Measurements from ENCODE around the gene SDHD.
A peak's percentile ranks its signal among the peaks of the same experiment; 100 is the strongest.
"Not testable (repeated sequence)": the region's sequence is repeated elsewhere in the genome, so short reads cannot be mapped to it uniquely, and the experiment has no call there.

The SDHD gene

DNA sequence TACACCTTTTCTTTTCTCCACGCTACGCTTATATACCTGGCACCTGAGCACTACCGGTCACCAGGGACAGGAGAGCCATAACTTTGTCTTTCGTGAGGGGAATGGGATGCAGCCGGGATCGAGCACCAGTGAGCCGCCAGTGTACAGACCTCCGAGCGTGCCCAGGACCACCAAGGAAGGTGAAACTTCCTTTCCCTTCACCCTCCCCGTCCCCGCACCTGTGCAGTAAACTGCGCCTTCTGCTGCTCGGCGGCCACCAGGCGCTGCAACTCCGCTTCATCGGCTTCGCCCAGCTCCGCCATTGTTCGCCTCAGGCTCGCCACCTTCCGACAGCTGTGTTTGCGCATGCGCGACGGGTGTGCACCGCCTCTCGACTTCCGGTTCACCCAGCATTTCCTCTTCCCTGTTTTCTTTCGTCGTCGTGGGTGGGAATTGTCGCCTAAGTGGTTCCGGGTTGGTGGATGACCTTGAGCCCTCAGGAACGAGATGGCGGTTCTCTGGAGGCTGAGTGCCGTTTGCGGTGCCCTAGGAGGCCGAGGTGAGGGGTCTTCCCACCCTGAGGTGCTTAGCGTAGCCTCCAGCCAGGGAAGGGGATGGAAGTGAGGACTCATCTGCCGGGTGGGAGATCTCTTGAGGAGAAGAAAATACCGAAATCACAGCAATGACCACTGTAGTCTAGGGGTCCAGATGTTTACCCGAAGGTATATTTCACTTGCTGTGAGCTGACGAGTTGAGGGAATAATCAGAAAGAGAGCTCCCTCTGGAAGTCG, at the start of gene SDHD, which contains the start of gene TIMM8B:
TSS of gene SDHD (plus strand) at position 452 of the 770 bp plus-strand sequence. CDS start at position 487, 35 bp downstream.
TSS of gene TIMM8B (minus strand) at position 335 of the 770 bp plus-strand sequence. CDS start at position 302, 33 bp downstream.
- peak; percentile 98 for DNase-seq

DNA sequence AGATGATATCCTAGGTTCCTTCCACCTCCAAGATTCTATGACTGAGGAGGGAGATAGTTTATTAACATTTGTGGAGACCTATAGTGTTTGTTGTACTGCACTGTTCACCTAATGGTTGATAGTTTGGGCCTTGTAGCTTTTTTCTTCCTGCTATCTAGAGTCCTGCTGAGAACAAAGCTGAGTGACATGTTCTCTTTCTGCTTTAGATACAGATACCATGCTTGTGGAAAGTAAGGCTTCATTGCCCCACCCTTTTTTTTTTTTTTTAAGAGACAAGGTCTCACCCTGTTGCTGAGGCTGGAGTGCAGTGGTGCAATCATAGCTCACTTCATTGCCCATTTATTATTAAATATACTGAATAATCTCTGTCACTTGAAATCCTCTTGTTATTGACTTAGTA, 49.1 kb upstream of the SDHD start:
- no peak for DNase-seq

DNA sequence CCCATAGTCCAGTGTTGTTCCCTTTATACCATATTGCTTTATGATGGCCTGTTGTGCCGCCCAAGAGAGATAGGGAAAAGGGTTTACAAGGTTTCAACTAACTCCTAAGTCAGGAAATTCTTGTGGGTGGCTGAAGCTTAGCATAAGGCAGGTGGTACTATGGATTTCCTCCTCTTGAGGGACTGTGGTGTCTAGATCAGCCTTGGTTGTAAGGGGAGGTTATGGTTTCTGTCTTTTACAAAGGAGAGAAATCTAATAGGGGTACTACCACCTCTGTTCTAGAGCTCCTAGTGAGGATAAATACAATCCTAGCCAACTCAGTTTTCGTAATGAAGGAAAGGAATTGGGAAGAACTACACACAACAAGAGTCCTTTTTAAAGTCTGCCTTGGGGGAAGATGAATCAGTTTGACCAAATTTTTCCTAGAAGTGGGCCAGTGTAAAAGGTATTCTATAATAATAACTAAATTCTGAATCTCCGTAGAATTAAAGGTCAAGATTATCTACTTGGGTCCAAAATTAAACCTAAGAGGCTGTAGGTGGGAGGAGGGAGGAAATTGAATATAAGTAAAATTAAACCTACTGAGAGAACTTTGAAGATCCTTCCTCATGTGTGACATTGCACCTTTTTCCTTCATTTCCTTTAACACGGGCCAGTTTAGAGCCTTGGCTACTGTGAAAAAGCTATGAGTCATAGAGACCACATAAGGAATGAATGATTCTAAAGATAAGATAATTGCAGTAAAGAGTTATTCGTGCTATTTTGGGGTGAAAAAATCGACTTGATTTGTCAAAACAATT, 44.3 kb upstream of the SDHD start:
- DNase-seq = no peak

DNA sequence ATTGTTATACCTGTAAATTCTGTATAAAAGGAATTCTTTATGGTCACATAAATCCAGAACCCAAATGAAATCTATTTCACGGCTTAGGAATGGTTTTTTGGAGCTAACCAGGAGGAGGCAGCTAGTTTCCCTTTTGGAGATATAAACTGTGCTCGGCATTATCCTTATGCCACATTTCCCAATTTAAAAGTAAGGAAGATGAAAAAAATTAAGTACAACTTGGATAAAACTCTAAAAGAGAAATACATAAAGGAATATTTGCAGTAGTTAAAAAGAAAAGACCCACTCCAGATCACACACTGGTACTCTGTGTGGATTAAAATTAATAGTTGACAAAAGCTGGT, 43.7 kb upstream of the SDHD start:
- no peak for DNase-seq

DNA sequence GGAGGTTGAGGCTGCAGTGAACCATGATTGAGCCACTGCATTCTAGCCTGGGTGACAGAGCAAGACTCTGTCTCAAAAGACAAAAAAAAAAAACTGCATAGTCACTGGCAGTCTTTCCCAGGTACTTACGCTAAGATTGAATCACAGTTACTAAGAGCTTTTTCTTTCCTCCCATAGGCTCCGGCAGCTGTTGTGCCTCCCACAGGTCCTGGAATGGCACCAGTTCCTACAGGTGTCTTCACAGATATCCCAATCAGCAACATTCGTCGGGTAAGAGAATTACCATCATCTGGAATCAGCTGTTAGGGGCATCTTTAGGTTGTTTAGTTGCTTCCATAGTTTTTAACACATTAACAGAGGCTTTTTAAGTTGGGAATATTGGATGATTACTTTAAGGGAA, 41.7 kb upstream of the SDHD start:
- DNase-seq = no peak

DNA sequence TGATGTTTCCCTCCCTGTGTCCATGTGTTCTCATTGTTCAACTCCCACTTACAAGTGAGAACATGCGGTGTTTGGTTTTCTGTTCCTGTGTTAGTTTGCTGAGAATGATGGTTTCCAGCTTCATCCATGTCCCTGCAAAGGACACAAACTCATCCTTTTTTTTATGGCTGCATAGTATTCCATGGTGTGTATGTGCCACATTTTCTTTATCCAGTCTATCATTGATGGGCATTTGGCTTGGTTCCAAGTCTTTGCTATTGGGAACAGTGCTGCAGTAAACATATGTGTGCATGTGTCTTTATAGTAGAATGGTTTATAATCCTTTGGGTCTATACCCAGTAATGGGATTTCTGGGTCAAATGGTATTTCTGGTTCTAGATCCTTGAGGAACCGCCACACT, 40.0 kb upstream of the SDHD start:
- not testable (repeated sequence) for DNase-seq

DNA sequence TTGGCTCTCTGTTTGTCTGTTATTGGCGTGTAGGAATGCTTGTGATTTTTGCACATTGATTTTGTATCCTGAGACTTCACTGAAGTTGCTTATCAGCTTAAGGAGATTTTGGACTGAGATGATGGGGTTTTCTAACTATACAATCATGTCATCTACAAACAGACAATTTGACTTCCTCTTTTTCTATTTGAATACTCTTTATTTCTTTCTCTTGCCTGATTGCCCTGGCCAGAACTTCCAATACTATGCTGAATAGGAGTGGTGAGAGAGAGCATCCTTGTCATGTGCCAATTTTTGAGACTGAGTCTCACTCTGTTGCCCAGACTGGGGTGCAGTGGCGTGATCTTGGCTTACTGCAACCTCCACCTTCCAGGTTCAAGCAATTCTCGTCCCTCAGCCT, 38.4 kb upstream of the SDHD start:
- not testable (repeated sequence) for DNase-seq

GRCh38 chr11:112049777-112050176, 36.9 kb upstream of the SDHD start:
- no peak for DNase-seq

GRCh38 chr11:112050721-112051120, 36.0 kb upstream of the SDHD start:
- DNase-seq = no peak

GRCh38 chr11:112051768-112052167, 34.9 kb upstream of the SDHD start:
- DNase-seq = no peak

- DNase-seq = peak; percentile 72
These were observed 29.5 kb upstream of the SDHD start for GRCh38 chr11:112057170-112057569.

GRCh38 chr11:112058103-112058502, 28.6 kb upstream of the SDHD start:
- no peak for DNase-seq

GRCh38 chr11:112062923-112063322, 23.8 kb upstream of the SDHD start:
- DNase-seq = no peak

DNA sequence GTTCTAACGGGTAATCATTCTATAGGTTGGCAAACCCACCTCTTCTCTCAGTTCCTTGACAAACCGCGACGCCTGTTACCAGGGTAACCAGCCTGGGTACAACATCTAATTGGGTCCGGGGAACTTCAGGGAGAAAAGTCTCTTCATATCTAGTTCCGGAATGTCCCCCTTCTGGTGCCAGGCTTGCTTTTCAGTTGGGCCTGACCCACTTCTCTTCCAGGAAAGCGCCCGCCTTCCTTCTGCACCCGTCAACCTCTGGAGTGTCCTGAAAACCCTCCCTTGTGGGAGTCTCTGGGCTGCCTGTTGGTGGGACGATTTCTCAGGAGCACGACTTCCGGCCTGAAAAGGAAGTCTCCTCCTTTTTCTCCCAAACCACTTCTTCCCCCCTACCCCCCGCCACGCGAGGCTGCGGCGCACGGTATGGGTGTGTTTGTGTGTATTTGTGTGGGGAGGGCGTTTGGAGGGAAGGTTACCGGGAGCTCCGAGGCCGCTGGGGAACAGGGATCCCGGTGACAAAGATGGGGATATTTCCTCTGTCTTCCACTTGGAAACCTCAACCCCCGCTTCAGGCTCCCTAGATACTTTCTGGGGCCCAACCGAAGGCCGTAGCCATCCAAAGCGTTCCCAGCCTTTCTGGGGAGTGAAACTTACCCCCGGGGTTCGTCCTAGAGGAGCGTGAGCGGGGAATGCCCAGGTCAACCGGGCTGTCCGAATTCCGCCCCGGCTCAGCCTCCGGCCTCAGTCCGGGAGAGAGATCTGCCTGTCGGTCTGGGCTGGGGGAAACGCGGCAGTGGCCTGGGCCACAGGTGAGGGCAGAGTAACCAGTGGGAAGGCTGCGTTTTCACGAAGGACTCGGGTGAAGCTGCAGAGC, 12.5 kb upstream of the SDHD start, which contains the start of the genes NKAPD1 and PIH1D2:
TSS of gene NKAPD1 (plus strand) at position 359 of the 871 bp plus-strand sequence. CDS start 1,276 bp downstream, outside the sequence.
TSS of gene PIH1D2 (minus strand) at position 77 of the 871 bp plus-strand sequence. CDS start 843 bp downstream, outside the sequence.
- DNase-seq = peak; percentile 85

GRCh38 chr11:112082729-112083128, 3.9 kb upstream of the SDHD start:
- peak; percentile 83 for DNase-seq

DNA sequence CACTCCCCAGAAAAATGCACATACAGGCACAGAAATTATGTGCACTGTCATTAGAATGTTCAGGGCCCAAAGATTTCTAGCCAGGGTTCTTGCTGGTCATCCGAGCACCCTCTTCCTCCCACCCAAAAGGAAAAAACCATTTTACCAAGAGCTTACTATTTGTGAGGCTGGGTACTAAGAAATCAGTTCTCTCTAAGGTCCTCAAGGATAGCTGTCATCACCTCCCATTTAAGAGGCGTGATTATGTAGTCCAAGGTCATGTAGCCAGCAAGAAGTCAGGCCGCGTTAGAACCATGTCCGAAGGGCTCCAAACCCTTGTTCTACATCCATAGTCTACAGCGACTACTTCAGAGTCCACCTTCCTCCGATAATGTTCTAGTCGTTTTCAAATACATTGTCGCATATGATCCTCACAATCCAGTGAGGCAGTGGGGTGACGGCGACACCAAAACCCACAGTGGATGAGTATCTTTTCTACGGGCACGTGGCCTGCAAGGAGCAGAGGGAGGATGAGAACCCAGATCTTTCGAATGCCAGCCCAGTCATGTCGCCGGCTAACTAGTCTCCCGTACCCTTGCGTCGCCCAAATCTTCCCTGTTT, 751 bp upstream of the SDHD start:
- DNase-seq = peak; percentile 49

- DNase-seq = peak; percentile 2
These were observed 539 bp downstream of the SDHD start for GRCh38 chr11:112087212-112087611.

GRCh38 chr11:112095302-112095701, 8.6 kb downstream of the SDHD start:
- not testable (repeated sequence) for DNase-seq

GRCh38 chr11:112096194-112096593, 9.5 kb downstream of the SDHD start:
- no peak for DNase-seq

DNA sequence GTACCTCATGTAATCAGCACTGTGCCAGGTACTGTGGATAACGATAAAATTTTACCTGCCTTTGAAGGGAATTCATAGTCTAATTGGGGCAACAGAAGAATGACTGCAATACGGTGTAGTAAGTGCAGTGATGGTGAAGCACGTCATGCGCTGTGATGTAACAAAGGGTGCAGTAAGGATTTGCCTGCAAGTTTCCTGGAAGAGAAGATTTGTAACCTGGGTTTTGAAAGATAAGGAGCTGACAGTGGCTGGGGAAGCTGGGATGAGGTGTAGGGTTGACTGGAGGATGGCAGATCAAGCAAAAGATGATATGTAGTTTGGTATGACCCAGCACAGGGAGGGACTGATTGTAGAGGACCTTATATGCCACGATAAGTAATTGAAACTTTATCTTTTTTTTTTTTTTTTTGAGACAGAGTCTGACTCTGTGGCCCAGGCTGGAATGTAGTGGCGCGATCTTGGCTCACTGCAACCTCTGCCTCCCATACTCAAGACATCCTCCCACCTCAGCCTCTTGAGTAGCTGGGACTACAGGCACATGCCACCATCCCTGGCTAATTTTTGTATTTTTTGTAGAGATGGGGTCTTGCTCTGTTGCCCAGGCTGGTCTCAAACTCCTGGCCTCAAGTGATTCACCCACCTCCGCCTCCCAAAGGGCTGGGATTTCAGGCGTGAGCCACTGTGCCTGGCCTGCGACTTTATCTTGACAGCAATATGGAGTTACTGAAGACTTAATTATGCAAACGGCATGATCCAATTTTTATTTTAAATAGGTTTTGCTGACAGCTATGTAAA, 11.3 kb downstream of the SDHD start:
- DNase-seq = no peak

- no peak for DNase-seq
These were observed 13.8 kb downstream of the SDHD start for GRCh38 chr11:112100462-112100861.
